GM19238 (cell line): ENCODE measurements around the gene MDGA2.

ENCODE experiments used
- DNase-seq: peaks from one replicate; pipeline ENCODE4 v3.0.0; 2011; ENCODE audit warnings: low spot score; ENCODE audit not compliant: insufficient read length

Gene MDGA2

GRCh38 chr14:47154276-47154797 lies 521.1 kb downstream of the MDGA2 start:
- no peak for DNase-seq

GRCh38 chr14:47153746-47154145 lies 521.7 kb downstream of the MDGA2 start:
- DNase-seq = no peak

- DNase-seq = no peak
These were observed 525.1 kb downstream of the MDGA2 start for GRCh38 chr14:47150267-47150666.

GRCh38 chr14:47149326-47149725 lies 526.1 kb downstream of the MDGA2 start:
- no peak for DNase-seq

DNA sequence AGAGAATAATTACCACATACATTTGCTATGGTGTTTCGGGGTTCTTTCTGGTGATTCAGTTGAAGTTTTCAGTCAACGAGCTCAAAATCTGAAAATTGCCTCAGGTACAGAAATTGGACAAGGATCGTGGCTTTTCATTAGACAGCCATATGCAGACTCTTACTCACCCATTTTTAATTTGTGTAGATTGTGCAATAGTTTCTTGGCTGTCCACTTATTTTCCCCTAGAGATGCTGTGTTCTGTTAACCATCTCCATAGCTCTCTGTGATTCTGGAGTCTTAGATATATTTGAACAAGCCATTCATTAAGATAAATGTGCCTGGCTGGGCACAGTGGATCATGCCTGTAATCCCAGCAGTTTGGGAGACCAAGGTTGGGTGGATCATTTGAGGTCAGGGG lies 526.7 kb downstream of the MDGA2 start:
- no peak for DNase-seq

GRCh38 chr14:47120645-47121044 lies 554.8 kb downstream of the MDGA2 start:
- DNase-seq = no peak

DNA sequence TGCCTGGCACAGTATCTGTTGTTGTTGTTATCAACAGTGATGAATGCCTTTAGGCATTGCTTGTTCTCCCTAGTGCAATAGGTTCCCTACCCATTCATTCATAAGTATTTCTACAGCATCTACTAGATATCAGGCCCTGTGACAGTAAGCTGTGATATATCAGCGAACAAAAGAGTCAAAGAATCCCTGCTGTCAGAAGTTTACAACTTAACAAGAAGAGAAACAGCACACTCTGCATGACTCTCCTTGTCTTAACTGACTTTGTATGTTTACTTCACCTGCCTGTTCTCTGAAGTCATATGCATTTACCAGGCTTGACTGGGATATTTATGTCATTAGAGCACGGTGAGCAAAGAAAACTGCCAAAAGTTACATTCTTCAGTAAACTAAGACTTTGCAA lies 571.6 kb downstream of the MDGA2 start:
- no peak for DNase-seq

DNA sequence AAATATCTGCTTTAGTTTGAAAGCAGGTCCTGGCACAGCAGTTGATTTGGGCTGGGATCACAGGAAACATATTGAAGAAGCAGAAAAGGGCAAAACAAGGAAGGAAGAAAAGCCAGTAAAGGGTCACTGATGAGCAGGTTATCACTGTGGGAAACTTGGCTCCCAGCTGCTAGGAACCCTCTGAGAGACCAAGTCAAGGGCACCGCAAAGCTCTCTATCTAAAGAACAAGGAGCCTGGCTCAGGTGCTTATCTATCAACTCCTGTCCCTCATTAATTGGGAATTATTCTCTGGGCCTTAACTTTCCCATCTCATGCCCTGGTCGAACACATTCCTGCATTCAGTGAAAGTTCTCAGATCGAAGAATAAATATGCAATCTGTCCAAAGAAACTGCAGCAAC lies 572.9 kb downstream of the MDGA2 start:
- DNase-seq = no peak

DNA sequence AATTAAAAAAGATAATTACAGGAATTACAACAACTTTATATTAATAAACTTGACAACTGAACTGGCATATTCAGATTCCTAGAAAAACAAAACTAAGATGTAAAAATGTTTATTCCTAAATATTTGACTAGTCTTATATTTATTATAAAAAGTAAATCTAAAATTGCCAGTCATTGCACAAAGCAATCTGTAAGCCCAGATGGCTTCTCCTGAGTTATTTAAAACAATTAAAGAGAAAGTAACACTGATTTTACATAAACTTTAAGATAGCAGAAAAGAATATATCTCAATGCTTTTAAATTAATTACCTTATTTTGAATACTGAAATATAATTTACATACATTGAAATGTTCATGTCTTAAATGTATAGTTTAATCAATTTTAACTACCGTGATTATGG lies 589.7 kb downstream of the MDGA2 start:
- DNase-seq = no peak

DNA sequence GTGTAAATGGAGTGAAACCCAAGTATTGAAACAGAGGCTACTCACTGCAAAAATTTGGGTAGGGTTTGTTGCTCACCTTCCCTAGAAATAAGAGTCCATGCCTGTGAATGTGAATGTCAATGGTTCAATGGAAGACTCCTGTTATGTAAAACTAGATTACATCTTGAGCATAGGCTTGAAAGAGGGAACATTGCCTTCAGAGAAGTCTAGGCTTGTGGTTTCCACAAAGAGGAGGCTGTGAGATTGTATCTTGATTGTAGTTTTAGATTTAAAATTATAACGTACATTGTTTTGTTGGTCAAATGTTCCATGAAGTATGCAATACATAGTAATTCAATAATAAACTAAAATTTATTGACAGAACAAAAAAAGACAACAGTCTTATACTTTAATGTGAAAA lies 610.1 kb downstream of the MDGA2 start:
- no peak for DNase-seq

DNA sequence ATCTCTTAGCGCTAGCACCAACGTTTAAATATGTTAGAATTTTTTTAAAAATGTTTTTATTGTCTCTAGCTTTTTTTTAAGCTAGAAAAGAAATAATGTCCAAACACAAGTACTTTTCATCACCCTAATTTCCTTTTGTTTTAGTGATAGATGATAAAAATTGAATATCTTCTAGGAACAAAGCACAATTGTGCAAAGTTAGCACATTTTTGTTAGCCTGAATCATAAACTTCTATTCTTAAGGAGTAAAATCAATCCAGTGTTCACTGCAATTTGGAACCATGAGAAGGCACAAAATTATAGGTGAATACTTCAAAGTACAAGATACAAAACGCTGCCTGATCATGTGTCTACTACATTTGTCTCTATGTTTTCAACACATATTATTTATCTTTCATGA lies 615.4 kb downstream of the MDGA2 start:
- no peak for DNase-seq

DNA sequence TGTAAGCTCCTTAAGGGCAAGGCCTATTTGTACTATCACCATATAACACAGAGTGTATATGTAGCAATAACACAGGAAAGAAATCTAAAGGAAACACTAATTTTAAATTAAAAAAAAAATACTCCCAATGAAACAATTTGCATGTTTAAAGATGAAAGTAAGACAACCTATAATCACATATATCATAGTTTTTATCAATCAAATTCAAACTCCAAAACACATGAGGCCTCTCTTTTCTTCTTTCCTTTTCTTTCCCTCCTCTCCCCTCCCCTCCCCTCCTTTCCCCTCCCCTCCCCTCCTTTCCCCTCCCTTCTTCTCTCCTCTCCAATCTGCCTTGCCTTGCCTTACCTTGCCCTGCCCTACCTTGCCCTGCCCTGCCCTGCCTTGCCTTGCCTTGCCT lies 618.0 kb downstream of the MDGA2 start:
- DNase-seq = no peak

GRCh38 chr14:47044841-47045240 lies 630.6 kb downstream of the MDGA2 start:
- DNase-seq = no peak

DNA sequence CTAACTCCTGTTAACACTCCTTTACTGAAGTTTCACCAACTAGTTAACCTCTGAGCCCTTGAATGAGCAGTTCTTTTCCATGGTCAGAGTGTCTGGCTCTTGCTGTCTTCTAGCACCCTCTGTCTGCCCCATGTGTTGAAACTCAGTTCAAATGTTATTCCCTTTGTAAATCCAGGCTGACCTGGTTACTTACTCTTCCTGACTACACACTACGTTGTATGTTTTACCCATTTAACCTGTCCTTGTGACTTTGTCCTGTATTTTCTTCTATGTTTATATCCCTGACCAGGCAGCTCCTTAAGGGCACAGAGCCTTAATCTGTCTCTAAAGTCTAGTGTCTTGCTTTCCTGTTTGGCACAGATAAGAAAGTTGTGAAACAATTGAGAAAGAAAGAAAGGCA lies 634.9 kb downstream of the MDGA2 start:
- DNase-seq = no peak

- no peak for DNase-seq
These were observed 636.1 kb downstream of the MDGA2 start for GRCh38 chr14:47039336-47039735.

DNA sequence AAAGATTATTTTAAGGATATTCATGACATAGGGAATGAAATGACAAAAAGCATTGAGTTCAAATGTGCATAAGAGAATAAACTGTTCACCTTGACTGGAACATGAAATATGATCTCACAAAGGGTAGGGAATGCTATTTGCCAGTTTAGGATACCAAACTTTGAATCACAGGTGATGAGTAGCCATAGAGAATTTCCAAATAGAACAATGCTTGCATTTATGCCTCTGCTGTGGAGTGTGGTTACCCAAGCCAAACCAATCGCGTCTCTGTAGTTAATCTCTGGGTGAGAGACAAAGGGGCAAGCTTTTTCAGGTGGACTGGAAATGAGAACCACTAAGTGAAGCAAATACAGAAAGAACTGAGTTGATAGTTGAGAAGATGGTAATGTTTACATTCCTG lies 652.7 kb downstream of the MDGA2 start:
- DNase-seq = no peak

DNA sequence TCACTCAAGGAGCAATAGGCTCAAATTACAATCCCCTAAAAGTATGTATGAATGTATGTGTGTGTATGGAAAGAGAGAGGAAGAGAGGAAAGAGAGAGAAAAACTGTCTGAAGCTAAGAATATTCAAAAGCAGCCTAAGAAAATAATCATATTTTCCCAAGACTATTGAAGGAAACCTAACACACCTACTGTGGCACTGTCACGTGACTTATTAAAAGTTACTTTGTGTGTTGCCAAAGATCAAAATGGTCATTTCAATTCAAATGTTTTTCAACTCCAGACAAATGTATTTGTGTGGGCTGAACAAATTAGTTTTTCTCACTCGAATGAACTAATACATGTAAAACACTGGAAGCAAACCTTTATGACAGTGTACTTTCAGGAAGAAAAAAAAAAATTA lies 654.9 kb downstream of the MDGA2 start:
- DNase-seq = no peak

DNA sequence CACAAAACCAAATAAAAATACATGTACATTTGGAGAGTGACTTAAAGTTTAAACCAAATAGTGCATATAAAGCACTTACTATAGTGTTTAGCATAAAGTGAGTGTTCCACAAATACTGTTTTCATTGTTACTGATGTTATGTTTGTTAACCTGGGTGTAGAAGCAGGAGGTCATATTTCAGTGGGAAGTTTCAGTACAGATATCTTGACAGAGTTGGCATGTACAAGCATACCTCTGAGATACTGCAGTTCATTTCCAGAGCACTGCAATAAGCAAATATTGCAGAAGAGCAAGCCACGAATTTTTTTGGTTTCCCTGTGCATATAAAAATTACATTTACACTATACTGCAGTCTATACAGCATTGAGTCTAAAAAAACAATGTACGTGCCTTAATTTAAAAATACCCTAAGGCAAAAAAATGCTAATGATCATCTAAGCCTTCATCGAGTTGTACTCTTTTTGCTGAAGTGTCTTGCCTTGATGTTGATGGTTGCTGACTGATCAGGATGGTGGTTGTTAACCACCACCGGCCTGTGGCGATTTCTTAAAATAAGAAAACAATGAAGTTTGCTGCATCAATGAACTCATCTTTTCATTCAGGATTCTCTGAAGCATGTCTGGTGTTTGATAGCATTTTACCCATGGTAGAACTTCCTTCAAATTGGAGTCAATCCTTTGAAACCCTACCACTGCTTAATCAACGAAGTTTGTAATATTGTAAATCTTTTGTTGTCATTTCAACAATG lies 662.7 kb downstream of the MDGA2 start:
- DNase-seq = no peak

GRCh38 chr14:47009615-47010014 lies 665.8 kb downstream of the MDGA2 start:
- no peak for DNase-seq

GRCh38 chr14:47008732-47009131 lies 666.7 kb downstream of the MDGA2 start:
- DNase-seq = no peak

DNA sequence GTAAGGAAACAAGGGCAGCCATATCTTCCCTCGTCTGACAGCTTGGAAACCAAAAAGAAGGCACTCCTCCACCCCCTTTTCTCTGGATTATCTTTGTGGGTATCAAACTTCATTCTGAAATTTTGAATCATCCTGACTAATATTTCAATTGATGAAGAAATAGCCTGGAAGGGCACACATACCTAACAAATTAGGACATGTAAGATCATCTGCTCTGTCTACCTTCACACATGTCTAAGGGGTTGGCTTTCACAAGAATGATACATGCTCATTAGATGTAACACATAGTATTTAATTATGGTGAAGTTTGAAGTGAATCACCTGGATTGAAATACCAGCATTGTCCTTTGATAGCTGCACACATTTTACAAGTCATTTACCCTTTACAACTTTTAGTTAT lies 675.7 kb downstream of the MDGA2 start:
- no peak for DNase-seq

DNA sequence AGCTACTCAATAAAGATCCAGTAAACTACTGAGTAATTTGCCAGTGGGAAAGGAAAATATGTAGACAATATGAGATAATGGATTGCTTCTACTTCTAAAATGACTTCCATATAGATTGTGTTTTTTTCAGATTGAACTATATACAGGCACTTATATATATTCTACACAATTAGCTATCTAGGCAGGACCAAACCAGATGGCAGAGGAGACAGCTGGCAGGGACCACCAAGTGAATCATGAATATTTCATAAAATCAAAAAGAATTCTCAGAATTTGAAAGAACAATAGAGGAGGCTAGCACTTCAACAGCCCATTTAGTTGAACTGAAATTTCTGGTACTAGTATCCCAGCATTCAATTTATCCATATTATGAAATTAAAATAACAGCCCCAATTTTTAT lies 685.8 kb downstream of the MDGA2 start:
- DNase-seq = no peak

DNA sequence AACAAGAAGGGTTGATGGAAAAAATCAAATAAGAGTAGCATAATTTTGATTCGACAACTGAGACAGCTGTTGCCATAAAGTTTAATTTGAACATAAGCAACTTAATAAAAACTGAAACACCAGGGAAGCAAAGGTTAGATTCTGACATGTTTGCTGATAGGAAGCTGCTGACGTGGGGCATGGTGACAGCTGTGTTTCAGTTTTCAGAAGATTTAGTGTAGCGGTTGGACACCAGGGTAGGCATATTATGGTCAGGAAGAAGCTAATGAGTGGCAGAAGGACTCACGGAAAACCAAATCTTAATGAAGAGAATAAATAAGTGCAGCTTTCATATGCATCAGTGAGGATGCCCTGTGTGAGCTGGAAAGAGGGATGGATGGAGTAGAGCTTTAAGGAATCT lies 687.1 kb downstream of the MDGA2 start:
- DNase-seq = no peak
